HuH-7.5 (cell line): ENCODE data around the gene REM2.
A peak's percentile ranks its signal among the peaks of the same experiment; 100 is the strongest.

Experiments
- DNase-seq: peaks from one replicate; pipeline ENCODE4 v3.0.0; 2011; ENCODE audit warnings: low spot score

Gene REM2

GRCh38 chr14:22875003-22875747 lies 7.8 kb upstream of the REM2 start:
- no peak for DNase-seq

GRCh38 chr14:22875748-22876319 lies 7.2 kb upstream of the REM2 start:
- no peak for DNase-seq

GRCh38 chr14:22877000-22877501 lies 6.0 kb upstream of the REM2 start:
- no peak for DNase-seq

- DNase-seq: no peak
Observed at GRCh38 chr14:22878271-22879246, 4.5 kb upstream of the REM2 start.

- DNase-seq: no peak
Observed at GRCh38 chr14:22882064-22882463, 958 bp upstream of the REM2 start.

GRCh38 chr14:22882529-22883172 lies 371 bp upstream of the REM2 start:
- peak; percentile 60 for DNase-seq

- no peak for DNase-seq
Observed at GRCh38 chr14:22884076-22884737, 1.2 kb downstream of the REM2 start.

- no peak for DNase-seq
Observed at GRCh38 chr14:22884738-22885523, 1.9 kb downstream of the REM2 start.

GRCh38 chr14:22885975-22886374 lies 3.0 kb downstream of the REM2 start:
- DNase-seq: no peak

- no peak for DNase-seq
Observed at GRCh38 chr14:22886500-22887259, 3.7 kb downstream of the REM2 start.

GRCh38 chr14:22887260-22887989 lies 4.4 kb downstream of the REM2 start:
- no peak for DNase-seq

GRCh38 chr14:22887990-22888378 lies 5.0 kb downstream of the REM2 start:
- no peak for DNase-seq

- DNase-seq: no peak
Observed at GRCh38 chr14:22888662-22889061, 5.6 kb downstream of the REM2 start.

GRCh38 chr14:22890416-22890815 lies 7.4 kb downstream of the REM2 start:
- no peak for DNase-seq

GRCh38 chr14:22892488-22892887 lies 9.5 kb downstream of the REM2 start:
- DNase-seq: no peak

GRCh38 chr14:22893706-22894105 lies 10.7 kb downstream of the REM2 start:
- no peak for DNase-seq

- DNase-seq: no peak
Observed at GRCh38 chr14:22895402-22895801, 12.4 kb downstream of the REM2 start.

- no peak for DNase-seq
Observed at GRCh38 chr14:22896356-22896755, 13.3 kb downstream of the REM2 start.

- no peak for DNase-seq
Observed at GRCh38 chr14:22896760-22897159, 13.7 kb downstream of the REM2 start.
